Activated naive CD8-positive, alpha-beta T cell treated with anti-CD3 and anti-CD28 coated beads, Interleukin-2, amount 50 U/mL, for 24 hours (primary cell): ENCODE results near the gene C1QL1.

Source experiments
- ATAC-seq: fragments of 150-1000 bp; cut with Tn5 transposase; one replicate; pipeline ENCODE4 v1.10.0; 2021
- DNase-seq: peaks from one replicate; pipeline ENCODE4 v3.0.0; 2021
- H3K27ac Mint-ChIP-seq: one replicate; pipeline ENCODE4 v1.8.0; 2021; ENCODE audit warnings: mild to moderate bottlenecking, mixed read lengths
- H3K27me3 Mint-ChIP-seq: one replicate; pipeline ENCODE4 v1.8.0; 2021; ENCODE audit warnings: mixed read lengths
- H3K36me3 Mint-ChIP-seq: one replicate; pipeline ENCODE4 v1.8.0; 2021; ENCODE audit warnings: low read depth, mixed read lengths
- H3K4me1 Mint-ChIP-seq: one replicate; pipeline ENCODE4 v1.8.0; 2021; ENCODE audit warnings: mixed read lengths
- H3K4me3 Mint-ChIP-seq: one replicate; pipeline ENCODE4 v1.8.0; 2021; ENCODE audit warnings: mild to moderate bottlenecking, moderate library complexity, mixed read lengths
- H3K9me3 Mint-ChIP-seq: one replicate; pipeline ENCODE4 v1.8.0; 2021; ENCODE audit warnings: mixed read lengths

The C1QL1 gene

GRCh38 chr17:44977814-44978550 lies 9.9 kb upstream of the C1QL1 start:
- ATAC-seq (no peak), DNase-seq (no peak)
- Mint-ChIP-seq H3K4me3 (no peak overlapping the region), H3K27ac (no peak overlapping the region), H3K4me1 (peaks cover 3% of the 10 kb centered on the region), H3K9me3 (no peaks in the 10 kb centered on the region), H3K27me3 (peaks cover 34% of the 10 kb centered on the region), H3K36me3 (no peaks in the 10 kb centered on the region)

GRCh38 chr17:44977065-44977464 lies 9.0 kb upstream of the C1QL1 start:
- DNase-seq = no peak
- no peak overlapping the region for H3K4me3 Mint-ChIP-seq
- ATAC-seq = no peak
- no peaks in the 10 kb centered on the region for H3K36me3 Mint-ChIP-seq
- no peaks in the 10 kb centered on the region for H3K9me3 Mint-ChIP-seq
- H3K4me1 Mint-ChIP-seq = peaks cover 11% of the 10 kb centered on the region
- H3K27ac Mint-ChIP-seq = no peak overlapping the region
- peaks cover 32% of the 10 kb centered on the region for H3K27me3 Mint-ChIP-seq

DNA sequence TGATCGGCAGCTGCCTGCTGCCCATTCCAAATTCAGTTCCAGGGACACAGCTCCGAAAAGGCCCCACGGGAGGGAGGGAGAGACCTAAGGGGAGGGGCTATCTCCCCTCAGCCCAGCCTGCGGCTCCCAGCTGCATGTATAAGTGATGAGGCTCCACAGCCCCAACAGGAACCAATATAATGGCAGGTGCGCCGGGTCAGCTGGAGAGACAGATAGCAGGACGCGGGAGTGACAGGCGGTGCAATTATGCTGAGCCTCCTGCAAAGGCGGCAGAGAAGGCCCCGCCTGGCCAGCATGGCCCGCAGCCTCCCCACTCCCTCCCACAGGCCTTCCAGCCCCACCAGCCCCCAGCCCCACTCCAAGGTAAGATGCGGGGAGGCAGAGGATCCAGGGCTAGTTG lies 8.1 kb upstream of the C1QL1 start:
- Mint-ChIP-seq H3K36me3 (no peaks in the 10 kb centered on the region), H3K4me1 (peaks cover 17% of the 10 kb centered on the region), H3K27ac (no peak overlapping the region), H3K4me3 (no peak overlapping the region), H3K27me3 (peaks cover 33% of the 10 kb centered on the region), H3K9me3 (no peaks in the 10 kb centered on the region)
- ATAC-seq (no peak), DNase-seq (no peak)

DNA sequence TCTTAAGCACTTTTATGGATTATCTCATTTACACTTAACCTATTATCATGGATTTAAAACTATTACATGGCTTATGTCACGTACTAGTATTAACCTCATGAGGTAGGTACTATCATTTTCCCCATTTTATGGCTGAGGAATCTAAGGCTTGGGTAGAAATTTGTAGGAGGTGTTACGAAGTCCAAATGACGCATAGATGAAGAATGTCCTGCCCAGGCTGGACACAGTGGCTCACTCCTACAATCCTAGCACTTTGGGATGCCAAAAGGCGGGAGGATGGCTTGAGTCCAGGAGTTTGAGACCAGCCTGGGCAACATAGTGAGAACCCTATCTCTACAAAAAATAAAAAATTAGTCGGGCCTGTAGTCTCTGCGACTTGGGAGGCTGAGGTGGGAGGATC lies 4.8 kb upstream of the C1QL1 start:
- no peak overlapping the region for H3K4me3 Mint-ChIP-seq
- H3K9me3 Mint-ChIP-seq = no peaks in the 10 kb centered on the region
- H3K27ac Mint-ChIP-seq = no peak overlapping the region
- no peak for DNase-seq
- no peaks in the 10 kb centered on the region for H3K36me3 Mint-ChIP-seq
- H3K27me3 Mint-ChIP-seq = peaks cover 40% of the 10 kb centered on the region
- H3K4me1 Mint-ChIP-seq = peaks cover 35% of the 10 kb centered on the region
- ATAC-seq = no peak

DNA sequence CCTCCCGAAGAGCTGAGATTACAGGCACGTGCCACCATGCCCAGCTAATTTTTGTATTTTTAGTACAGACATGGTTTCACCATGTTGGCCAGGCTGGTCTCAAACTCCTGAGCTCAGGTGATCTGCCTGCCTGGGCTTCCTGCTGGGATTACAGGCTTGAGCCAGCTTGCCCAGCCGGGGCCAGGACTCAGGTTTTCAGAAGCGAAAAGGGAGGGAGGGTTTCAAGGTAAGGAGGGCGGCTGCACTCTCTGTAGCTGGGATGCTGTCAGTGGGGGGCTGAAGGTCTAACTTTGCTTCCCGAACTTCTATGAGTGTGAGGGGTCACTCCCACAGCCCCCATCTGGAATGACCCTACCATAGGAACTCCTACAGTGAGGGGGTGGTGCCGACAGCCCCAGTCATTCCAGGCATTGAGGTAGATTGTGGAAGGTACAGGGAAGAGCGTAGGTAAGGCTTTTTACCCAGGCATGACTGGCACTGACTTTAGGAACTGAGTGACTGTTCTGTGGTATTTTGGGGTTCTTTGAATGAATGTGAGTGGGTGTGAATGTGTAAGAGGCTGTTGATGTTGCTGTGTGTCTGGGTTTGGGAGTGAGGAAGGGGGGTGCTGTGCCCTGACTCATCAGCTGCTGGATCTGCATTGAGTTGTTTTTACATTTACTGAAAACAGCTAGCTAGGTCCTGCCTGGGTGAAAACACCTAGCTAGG lies 3.8 kb upstream of the C1QL1 start:
- Mint-ChIP-seq H3K4me1 (peaks cover 37% of the 10 kb centered on the region), H3K36me3 (no peaks in the 10 kb centered on the region), H3K9me3 (no peaks in the 10 kb centered on the region), H3K4me3 (peak overlapping the region; percentile 38), H3K27ac (peak overlapping the region; percentile 32), H3K27me3 (peaks cover 41% of the 10 kb centered on the region)
- peak; percentile 55 for DNase-seq
- ATAC-seq = peak; percentile 86

DNA sequence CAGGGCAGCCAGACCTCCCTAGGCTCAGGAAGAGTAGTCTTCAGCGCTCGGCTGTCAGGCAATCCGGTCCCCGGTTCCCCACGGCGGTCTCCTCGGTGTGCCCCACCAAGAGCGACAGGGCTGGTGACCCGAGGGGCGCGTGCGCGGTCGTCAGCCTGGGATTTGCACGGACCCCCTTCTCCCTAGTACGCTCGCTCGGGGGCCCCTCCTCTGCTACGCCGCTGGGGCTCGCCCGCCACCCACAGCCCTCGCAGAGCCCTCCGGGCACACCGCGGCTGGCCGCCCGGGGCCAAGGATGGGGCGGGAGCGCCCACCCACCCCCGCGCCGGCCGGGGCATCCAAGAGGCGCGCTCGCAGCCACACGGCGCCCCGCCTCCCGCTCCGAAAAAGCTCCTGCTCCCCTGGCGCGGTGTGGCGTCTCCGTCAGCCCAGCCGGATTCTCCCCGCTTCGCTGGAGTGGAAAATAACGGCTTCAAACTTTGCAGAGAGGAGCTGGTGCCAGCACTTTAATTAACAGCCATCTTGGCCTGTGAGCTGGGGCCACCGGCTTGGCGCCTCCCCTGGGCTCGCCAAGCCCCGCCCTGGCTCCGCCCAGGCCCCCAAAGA lies 2.1 kb upstream of the C1QL1 start:
- Mint-ChIP-seq H3K4me3 (peak overlapping the region; percentile 21), H3K36me3 (no peaks in the 10 kb centered on the region), H3K27me3 (peaks cover 55% of the 10 kb centered on the region), H3K9me3 (no peaks in the 10 kb centered on the region), H3K4me1 (peaks cover 39% of the 10 kb centered on the region), H3K27ac (no peak overlapping the region)
- DNase-seq (peak; percentile 49), ATAC-seq (no peak)

GRCh38 chr17:44969144-44969780 lies 1.2 kb upstream of the C1QL1 start:
- Mint-ChIP-seq H3K4me3 (peak overlapping the region; percentile 66), H3K36me3 (no peaks in the 10 kb centered on the region), H3K27ac (no peak overlapping the region), H3K4me1 (peaks cover 39% of the 10 kb centered on the region), H3K9me3 (no peaks in the 10 kb centered on the region), H3K27me3 (peaks cover 59% of the 10 kb centered on the region)
- DNase-seq = no peak
- ATAC-seq = no peak

- ATAC-seq (no peak), DNase-seq (no peak)
- Mint-ChIP-seq H3K9me3 (no peaks in the 10 kb centered on the region), H3K27me3 (peaks cover 63% of the 10 kb centered on the region), H3K4me3 (no peak overlapping the region), H3K4me1 (peaks cover 36% of the 10 kb centered on the region), H3K36me3 (no peaks in the 10 kb centered on the region), H3K27ac (no peak overlapping the region)
These were observed 237 bp downstream of the C1QL1 start for GRCh38 chr17:44967907-44968224.

DNA sequence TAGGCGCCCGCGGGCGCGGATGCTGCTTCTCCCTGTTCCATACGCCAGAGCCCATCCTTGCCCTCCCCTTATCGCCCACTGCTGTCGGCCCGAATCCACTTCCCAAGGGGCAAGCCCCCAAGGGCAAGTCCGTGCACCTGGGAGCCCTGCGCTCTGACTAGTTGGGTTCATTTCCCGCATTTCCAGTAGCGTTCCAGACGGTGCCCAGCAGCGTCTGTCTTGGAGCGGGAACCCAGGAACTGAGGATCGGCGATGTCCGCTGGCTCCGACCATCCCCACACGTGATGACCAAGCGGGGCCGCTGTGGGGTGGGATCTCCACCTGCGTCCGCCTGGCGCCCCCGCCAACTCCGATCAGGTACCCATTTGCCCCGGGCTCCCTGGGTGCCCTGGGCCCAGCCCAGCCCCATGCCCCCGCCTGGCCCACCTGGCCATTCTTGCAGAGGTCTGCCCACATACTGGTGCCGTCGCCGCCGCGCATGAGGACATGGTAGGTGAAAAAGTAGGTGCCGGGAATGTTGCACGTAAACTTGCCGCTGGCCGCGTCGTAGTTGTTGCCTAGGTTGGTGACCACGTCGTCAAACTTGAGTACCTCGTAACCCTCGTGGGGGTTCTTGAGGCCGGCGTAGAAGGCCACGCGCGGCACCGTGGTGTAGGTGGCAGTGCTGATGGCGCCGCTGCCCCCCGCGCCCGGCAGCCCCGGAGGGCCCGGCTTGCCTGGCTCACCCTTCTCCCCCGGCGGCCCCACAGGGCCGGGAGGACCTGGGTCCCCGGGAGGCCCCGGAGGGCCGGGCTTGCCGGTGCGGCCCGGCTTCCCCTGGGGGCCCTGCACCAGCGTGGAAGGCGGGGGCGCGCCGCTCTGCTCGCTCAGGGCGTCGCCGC lies 837 bp downstream of the C1QL1 start:
- H3K4me1 Mint-ChIP-seq = peaks cover 30% of the 10 kb centered on the region
- H3K9me3 Mint-ChIP-seq = no peaks in the 10 kb centered on the region
- peaks cover 63% of the 10 kb centered on the region for H3K27me3 Mint-ChIP-seq
- ATAC-seq (no peak), DNase-seq (no peak)
- no peak overlapping the region for H3K27ac Mint-ChIP-seq
- no peak overlapping the region for H3K4me3 Mint-ChIP-seq
- no peaks in the 10 kb centered on the region for H3K36me3 Mint-ChIP-seq

DNA sequence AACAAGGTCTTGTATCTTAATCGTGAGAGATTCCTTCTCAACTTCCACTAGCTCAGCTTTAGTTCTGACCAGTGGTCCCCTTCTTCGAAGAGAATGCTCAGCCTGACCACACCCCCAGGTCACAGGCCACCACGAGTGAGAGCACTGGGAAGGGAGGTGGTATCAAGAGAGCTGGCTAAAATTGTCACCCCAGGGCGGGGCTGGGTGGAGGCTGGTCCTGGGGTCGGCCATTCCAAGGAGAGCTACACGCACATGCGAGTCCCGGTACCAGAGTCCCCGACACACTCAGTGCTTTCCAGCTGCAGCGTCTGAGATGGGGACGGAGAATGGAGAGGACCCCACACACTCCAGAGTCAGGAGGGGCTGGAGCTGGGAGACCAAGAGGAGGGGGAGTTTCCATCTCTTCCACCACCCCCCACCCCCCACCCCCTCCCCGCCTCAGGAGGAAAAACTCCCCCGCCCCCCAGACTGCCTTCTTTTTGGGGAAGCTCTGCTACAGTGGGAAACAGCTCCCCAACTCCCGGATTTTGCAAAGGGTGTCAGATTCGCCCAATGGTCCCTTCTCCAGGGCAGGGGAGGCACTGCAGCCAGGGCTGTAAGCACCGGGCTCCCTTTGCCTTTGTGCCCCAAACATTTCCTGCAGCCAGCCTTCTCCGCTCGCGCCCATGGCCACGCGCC lies 1.6 kb downstream of the C1QL1 start:
- H3K9me3 Mint-ChIP-seq = no peaks in the 10 kb centered on the region
- H3K27ac Mint-ChIP-seq = no peak overlapping the region
- no peak overlapping the region for H3K4me3 Mint-ChIP-seq
- H3K27me3 Mint-ChIP-seq = peaks cover 61% of the 10 kb centered on the region
- DNase-seq (no peak), ATAC-seq (no peak)
- H3K4me1 Mint-ChIP-seq = peaks cover 22% of the 10 kb centered on the region
- no peaks in the 10 kb centered on the region for H3K36me3 Mint-ChIP-seq

DNA sequence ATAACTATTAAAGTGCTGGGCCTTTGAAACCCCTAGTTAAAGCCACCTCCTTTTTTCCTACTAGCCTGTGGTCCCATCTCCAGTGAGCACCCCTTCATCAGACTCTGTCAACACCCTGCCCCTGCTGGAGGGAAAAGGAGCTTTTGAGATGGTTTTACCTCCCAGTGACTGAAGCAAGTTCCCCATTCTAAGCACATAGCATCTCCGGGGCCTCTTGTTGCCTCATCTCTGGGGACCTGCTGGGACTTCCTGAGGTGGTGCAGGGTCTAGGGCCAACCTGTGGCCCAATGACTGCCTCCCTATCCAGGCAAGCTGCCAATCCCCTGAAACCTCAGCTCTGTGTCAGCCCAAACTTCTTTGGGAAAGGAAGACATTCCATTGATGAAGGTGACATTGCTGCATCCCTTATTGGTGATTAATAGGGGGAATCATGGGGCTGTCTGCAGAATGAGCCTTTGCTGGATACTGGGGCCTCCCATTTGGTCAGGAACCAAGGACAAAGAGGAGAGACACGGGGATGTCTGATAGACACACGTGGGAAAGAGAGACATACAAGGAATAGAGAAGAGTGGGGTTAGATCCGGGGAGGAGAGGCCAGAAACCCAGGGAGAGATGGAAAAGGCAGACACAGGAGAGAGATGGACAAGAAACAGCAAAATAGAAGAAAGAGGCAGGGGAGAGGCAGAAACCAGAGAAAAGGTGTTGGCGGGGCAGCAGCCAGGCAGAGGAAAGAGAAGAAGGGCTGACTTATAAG lies 2.4 kb downstream of the C1QL1 start:
- H3K27me3 Mint-ChIP-seq = peaks cover 63% of the 10 kb centered on the region
- no peak overlapping the region for H3K4me3 Mint-ChIP-seq
- ATAC-seq = no peak
- H3K36me3 Mint-ChIP-seq = no peaks in the 10 kb centered on the region
- DNase-seq = no peak
- H3K9me3 Mint-ChIP-seq = no peaks in the 10 kb centered on the region
- no peak overlapping the region for H3K27ac Mint-ChIP-seq
- peaks cover 21% of the 10 kb centered on the region for H3K4me1 Mint-ChIP-seq

DNA sequence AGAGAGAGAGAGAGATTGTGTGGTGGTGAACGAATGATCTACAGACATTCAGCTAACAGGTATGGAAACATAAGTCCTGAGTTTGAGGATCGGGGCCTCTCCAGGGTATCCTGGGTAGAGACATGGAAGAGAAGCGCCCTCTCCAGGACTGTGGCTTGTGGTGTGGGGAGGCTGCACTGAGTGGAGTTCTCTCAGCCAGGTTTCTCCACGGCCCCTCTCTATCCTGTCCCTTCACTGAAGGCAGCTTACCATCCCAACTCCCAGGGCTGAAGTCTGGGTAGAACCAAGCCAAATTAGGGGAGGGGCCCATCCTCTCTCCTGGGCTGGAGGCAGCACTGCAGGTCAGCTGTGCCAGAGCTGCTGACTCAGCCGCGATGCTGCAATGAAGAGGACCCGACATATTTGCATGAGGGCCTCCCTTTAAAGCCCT lies 6.2 kb downstream of the C1QL1 start:
- H3K36me3 Mint-ChIP-seq = no peaks in the 10 kb centered on the region
- H3K27ac Mint-ChIP-seq = no peak overlapping the region
- peaks cover 55% of the 10 kb centered on the region for H3K27me3 Mint-ChIP-seq
- H3K9me3 Mint-ChIP-seq = no peaks in the 10 kb centered on the region
- H3K4me1 Mint-ChIP-seq = peaks cover 10% of the 10 kb centered on the region
- H3K4me3 Mint-ChIP-seq = no peak overlapping the region
- DNase-seq (no peak), ATAC-seq (no peak)

DNA sequence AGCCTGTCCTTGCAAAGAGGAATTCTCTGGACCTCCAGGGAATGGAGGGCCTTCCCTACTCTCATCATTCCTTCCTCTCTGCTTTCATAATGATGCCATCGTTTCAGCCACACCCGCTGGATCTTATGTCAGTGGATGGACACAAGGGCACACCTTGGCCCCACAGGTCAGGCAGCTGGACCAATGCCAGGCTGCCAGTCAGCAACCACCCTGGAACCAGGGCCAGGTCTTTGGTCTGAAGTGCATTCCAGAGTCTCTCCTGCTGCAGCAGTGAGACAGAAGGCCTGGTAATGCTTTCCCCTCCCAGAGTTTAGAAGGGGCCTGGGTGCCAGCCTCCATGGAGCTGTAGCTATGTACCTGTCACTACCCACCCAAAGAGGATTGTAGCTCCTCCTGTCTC lies 7.4 kb downstream of the C1QL1 start:
- H3K4me1 Mint-ChIP-seq = peaks cover 8% of the 10 kb centered on the region
- H3K36me3 Mint-ChIP-seq = no peaks in the 10 kb centered on the region
- H3K27ac Mint-ChIP-seq = no peak overlapping the region
- no peak overlapping the region for H3K4me3 Mint-ChIP-seq
- peaks cover 43% of the 10 kb centered on the region for H3K27me3 Mint-ChIP-seq
- DNase-seq (no peak), ATAC-seq (no peak)
- H3K9me3 Mint-ChIP-seq = no peaks in the 10 kb centered on the region
